ENCODE data around the gene FOXP1.

DNA sequence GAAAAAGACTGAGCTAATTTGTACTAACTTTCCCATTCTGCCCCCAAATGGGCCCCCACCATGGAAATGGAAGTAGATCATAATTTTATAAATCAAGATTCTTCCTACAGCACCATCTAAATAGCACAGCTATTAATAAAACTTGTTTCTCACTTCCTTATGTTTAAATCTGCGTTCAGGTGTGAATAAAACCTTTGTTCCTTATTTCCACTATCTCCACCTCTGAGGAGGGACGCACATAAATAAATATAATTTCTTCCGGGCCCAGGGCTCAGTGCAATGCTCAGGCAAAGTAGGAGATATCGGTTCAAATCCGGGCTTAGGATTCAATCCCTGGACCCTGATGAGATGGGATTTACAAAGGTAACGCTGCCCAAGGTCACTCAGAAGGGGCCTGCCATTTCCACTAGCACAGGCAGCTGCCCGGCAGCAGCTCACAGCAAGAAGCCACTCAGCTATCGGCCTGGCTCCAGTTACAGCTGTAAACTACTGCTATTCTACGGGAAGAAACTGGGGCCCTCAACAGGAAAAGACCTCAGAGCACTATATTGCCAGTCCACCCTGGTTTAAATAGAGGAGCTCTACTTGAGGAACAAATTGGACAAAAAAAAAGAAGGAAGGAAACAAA lies 52.5 kb downstream of the FOXP1 start:
- TF ChIP-seq, protein P1, sequence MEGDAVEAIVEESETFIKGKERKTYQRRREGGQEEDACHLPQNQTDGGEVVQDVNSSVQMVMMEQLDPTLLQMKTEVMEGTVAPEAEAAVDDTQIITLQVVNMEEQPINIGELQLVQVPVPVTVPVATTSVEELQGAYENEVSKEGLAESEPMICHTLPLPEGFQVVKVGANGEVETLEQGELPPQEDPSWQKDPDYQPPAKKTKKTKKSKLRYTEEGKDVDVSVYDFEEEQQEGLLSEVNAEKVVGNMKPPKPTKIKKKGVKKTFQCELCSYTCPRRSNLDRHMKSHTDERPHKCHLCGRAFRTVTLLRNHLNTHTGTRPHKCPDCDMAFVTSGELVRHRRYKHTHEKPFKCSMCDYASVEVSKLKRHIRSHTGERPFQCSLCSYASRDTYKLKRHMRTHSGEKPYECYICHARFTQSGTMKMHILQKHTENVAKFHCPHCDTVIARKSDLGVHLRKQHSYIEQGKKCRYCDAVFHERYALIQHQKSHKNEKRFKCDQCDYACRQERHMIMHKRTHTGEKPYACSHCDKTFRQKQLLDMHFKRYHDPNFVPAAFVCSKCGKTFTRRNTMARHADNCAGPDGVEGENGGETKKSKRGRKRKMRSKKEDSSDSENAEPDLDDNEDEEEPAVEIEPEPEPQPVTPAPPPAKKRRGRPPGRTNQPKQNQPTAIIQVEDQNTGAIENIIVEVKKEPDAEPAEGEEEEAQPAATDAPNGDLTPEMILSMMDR (IDR thresholded peaks at IDR 0.05), result no peak
- no peak for TF ChIP-seq POLR2A (IDR thresholded peaks at IDR 0.05)

All from adrenal gland (tissue), 5 donors.